Kidney (tissue), 14 donors: ENCODE results near the gene PIEZO2. TPM values are rescaled to one million over a fixed set of nuclear protein-coding genes. Genes with fewer than 3 reads are reported as not detected.

Experiments
- DNase-seq, 5 donors: peaks; one replicate each; pipeline ENCODE4 v3.0.0-alpha.2; 2013 to 2020
- FAIRE-seq: peaks from 2 replicates; lab custom pipeline; 2012; peaks lifted over from hg19 to GRCh38; lab: Jason Lieb, UNC
- H3K27ac ChIP-seq, 2 donors: one replicate each; pipeline ENCODE4 v1.7.0; 2013; ENCODE audit warnings: low read depth in 2 of 2, low read length in 2 of 2, inconsistent platforms in 1 of 2
- H3K27me3 ChIP-seq: one replicate; pipeline ENCODE4 v1.7.1; 2013; ENCODE audit warnings: low read length, inconsistent platforms; ENCODE audit not compliant: control insufficient read depth, insufficient read depth
- H3K36me3 ChIP-seq, 3 donors: one replicate each; pipeline versions ENCODE4 v1.7.0 to v1.7.1; 2013; ENCODE audit warnings: low read length in 3 of 3, control low read depth in 1 of 3, inconsistent platforms in 1 of 3; ENCODE audit not compliant: insufficient read depth in 3 of 3, control insufficient read depth in 2 of 3
- H3K4me1 ChIP-seq, 3 donors: one replicate each; pipeline versions ENCODE4 v1.7.0 to v1.7.1; 2013; ENCODE audit warnings: low read length in 3 of 3, inconsistent platforms in 1 of 3, low read depth in 1 of 3; ENCODE audit not compliant: control insufficient read depth in 2 of 3, insufficient read depth in 2 of 3
- H3K4me3 ChIP-seq, 3 donors: one replicate each; pipeline versions ENCODE4 v1.7.0 to v1.8.1; 2013; ENCODE audit warnings: low read length in 3 of 3, control low read depth in 1 of 3, inconsistent platforms in 1 of 3
- H3K9ac ChIP-seq, 3 donors: one replicate each; pipeline versions ENCODE4 v1.7.0 to v1.7.1; 2013; ENCODE audit warnings: low read length in 3 of 3, control low read depth in 1 of 3, inconsistent platforms in 1 of 3
- H3K9me3 ChIP-seq, 3 donors: one replicate each; pipeline versions ENCODE4 v1.7.0 to v1.7.1; 2013; ENCODE audit warnings: low read length in 3 of 3, control low read depth in 1 of 3, inconsistent platforms in 1 of 3; ENCODE audit not compliant: control insufficient read depth in 2 of 3, insufficient read depth in 1 of 3
- intact Hi-C: fragments of 100-400 bp; cut with DNase I; formaldehyde crosslinking; loops from one replicate; pipeline ENCODE4 v1.11.1; 2022
- polyA plus RNA-seq: library from polyadenylated mRNA; stranded (reverse); fragments of 350-450 nt; fragmentation: Illumina TruSeq; extraction: RNeasy Lipid Tissue Mini Kit (QIAGEN cat#74804); gene quantifications from one replicate; pipeline ENCODE4 v1.2.3, GENCODE V29; 2014; ENCODE audit warnings: low read depth, low replicate concordance; ENCODE audit not compliant: insufficient read depth
- total RNA-seq: library from RNA; stranded (reverse); fragmentation: NEBNext Ultra II Directional; extraction: Animal tissue kit (Norgen Biotek cat#: 25700); gene quantifications from one replicate; pipeline ENCODE4 v1.2.1, GENCODE V29; 2021
- TF ChIP-seq, protein P1 (sequence below): IDR thresholded peaks from 3 replicates; pipeline ENCODE4 v1.5.1; 2012; ENCODE audit warnings: mild to moderate bottlenecking, moderate library complexity, borderline replicate concordance; ENCODE audit not compliant: insufficient read depth; ENCODE audit errors: extremely low read depth
- donor health status: control.
- donor health status: control.
- donor health status: control.
- donor health status: control.
- donor health status: control.
- donor health status: DM: yes; HTN: yes; CAD: no.
- donor health status: Normal renal cell carcinoma (clear cell type).

Gene PIEZO2
- total and polyA plus RNA-seq, 2 donors from 2014 or later: 1.1 to 4.1 TPM

DNA sequence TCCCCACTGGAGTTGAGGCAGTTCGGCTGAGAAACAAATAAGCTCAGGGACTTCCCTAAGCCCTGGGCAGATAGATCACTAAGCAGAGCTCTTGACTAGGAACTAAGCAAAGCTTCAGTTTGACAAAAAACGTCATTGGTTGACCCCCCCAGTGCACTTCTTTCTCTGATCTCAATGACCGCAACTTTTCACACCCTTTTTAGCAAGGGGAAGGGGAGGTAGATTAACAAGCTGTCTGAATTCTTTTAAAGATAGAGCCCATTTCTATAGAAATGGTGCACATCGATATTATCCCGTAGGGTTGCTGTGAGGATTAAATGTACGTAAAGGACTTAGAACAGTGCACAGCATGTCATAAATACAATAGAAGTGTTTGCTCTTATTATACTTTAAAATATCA is 42.5 kb downstream of the PIEZO2 start:
- Histone ChIP-seq H3K4me1 (no peaks in the 10 kb centered on the region), H3K36me3 (no peaks in the 10 kb centered on the region), H3K4me3 (no peak overlapping the region), H3K27ac (no peak overlapping the region), H3K27me3 (no peaks in the 10 kb centered on the region), H3K9ac (no peak overlapping the region), H3K9me3 (no peaks in the 10 kb centered on the region)
- TF ChIP-seq, protein P1, sequence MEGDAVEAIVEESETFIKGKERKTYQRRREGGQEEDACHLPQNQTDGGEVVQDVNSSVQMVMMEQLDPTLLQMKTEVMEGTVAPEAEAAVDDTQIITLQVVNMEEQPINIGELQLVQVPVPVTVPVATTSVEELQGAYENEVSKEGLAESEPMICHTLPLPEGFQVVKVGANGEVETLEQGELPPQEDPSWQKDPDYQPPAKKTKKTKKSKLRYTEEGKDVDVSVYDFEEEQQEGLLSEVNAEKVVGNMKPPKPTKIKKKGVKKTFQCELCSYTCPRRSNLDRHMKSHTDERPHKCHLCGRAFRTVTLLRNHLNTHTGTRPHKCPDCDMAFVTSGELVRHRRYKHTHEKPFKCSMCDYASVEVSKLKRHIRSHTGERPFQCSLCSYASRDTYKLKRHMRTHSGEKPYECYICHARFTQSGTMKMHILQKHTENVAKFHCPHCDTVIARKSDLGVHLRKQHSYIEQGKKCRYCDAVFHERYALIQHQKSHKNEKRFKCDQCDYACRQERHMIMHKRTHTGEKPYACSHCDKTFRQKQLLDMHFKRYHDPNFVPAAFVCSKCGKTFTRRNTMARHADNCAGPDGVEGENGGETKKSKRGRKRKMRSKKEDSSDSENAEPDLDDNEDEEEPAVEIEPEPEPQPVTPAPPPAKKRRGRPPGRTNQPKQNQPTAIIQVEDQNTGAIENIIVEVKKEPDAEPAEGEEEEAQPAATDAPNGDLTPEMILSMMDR: no peak
- DNase-seq (no peak), FAIRE-seq (no peak)
- intact Hi-C loops: no loop called here

DNA sequence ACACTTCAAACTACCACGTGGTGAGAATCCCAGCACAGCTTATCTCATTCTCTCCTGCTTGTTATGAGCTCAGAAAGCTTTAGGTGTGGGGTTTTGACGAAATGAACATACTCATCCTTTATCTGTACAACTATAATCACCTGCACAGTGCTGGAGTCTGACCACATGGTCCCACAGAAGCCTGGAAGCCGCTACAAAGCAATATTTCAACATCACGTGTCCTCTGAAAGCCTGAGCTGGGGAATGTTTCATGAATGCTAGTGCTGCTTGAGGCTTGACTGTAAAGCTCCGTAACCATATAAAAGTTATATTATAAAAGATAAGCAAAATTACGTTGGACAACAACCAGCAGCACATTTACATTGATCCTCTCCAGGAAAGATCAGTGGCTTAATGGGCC is 43.9 kb downstream of the PIEZO2 start:
- Histone ChIP-seq H3K4me3 (no peak overlapping the region), H3K27me3 (no peaks in the 10 kb centered on the region), H3K9me3 (no peaks in the 10 kb centered on the region), H3K9ac (no peak overlapping the region), H3K4me1 (no peaks in the 10 kb centered on the region), H3K36me3 (no peaks in the 10 kb centered on the region), H3K27ac (no peak overlapping the region)
- no peak for DNase-seq
- intact Hi-C loops: no loop called here
- FAIRE-seq: no peak
- TF ChIP-seq, protein P1: no peak

DNA sequence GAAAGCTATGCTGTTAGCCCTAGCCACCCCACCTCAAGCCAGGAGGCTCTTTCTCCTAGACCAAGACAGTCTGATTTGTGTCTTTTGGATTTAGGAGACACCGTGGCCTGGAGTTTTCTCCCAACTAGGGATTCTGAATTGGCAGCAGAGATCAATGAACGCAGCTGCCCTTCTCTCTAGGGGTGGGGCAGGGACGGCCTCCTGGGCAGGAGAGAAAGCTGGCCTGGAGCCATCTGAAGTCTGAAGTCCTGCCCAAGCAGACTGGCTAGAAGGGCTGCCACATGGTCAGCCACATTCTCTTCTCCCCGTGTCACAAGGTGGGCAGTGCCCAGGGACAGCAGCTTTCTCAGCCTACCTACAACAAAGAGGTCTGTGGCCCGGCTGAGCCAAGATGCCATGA is 45.1 kb downstream of the PIEZO2 start:
- no peak overlapping the region for H3K27ac ChIP-seq

More for the DNA sequence above, 45.1 kb downstream of the PIEZO2 start:
- DNase-seq (no peak), FAIRE-seq (no peak)
- H3K4me1 ChIP-seq: no peaks in the 10 kb centered on the region
- H3K36me3 ChIP-seq: no peaks in the 10 kb centered on the region
- no peaks in the 10 kb centered on the region for H3K9me3 ChIP-seq
- H3K9ac ChIP-seq: no peak overlapping the region
- H3K4me3 ChIP-seq: no peak overlapping the region
- TF ChIP-seq, protein P1: no peak
- intact Hi-C loops: no loop called here
- no peaks in the 10 kb centered on the region for H3K27me3 ChIP-seq
